ENCODE data around the gene SCNN1G. TPM values are rescaled to one million over a fixed set of nuclear protein-coding genes. Genes with fewer than 3 reads are reported as not detected.
A peak's percentile ranks its signal among the peaks of the same experiment; 100 is the strongest.

SCNN1G gene
- total and polyA plus RNA-seq, 9 of the 15 experiments (the other 6 are each of a cell fraction or from before 2014, with no cell fraction given): not detected

DNA sequence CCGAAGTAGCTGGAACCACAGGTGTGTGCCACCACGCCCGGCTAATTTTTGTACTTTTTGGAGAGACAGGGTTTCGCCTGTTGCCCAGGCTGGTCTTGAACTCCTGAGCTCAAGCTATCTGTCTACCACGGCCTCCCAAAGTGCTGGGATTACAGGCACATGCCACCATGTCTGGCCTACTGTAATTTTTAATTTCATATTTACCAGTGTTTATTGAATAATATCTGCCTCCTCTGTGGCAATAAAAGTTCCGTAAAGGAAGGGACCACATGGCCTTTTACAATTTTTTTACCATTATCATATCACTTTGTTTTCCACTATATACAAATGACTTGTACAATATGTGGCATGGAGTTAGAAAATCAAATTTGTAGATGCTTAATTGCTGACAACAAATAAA lies 41.0 kb upstream of the SCNN1G start:
- no peak overlapping the region for H2AFZ ChIP-seq (ENCODE audit: low read depth, low read length)
- no peak overlapping the region for H3K27ac ChIP-seq (ENCODE audit: extremely low read depth, low read depth, low read length)
- ATAC-seq: no peak
- in situ Hi-C loops (cut with MboI): no loop called here
- peak; percentile 32; the same call in 1 of the 2 replicates for TF ChIP-seq ZNF316 (IDR thresholded peaks at IDR 0.05)
- TF ChIP-seq, protein P1, sequence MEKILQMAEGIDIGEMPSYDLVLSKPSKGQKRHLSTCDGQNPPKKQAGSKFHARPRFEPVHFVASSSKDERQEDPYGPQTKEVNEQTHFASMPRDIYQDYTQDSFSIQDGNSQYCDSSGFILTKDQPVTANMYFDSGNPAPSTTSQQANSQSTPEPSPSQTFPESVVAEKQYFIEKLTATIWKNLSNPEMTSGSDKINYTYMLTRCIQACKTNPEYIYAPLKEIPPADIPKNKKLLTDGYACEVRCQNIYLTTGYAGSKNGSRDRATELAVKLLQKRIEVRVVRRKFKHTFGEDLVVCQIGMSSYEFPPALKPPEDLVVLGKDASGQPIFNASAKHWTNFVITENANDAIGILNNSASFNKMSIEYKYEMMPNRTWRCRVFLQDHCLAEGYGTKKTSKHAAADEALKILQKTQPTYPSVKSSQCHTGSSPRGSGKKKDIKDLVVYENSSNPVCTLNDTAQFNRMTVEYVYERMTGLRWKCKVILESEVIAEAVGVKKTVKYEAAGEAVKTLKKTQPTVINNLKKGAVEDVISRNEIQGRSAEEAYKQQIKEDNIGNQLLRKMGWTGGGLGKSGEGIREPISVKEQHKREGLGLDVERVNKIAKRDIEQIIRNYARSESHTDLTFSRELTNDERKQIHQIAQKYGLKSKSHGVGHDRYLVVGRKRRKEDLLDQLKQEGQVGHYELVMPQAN (IDR thresholded peaks at IDR 0.05; ENCODE audit: borderline replicate concordance): no peak
- no peak overlapping the region for H3K4me2 ChIP-seq (ENCODE audit: insufficient read depth, low read length)
- no peak overlapping the region for H3K4me3 ChIP-seq
- H3K79me2 ChIP-seq (ENCODE audit: control insufficient read depth, insufficient read depth, low read length): peaks cover 25% of the 10 kb centered on the region
- ChIA-PET POLR2A (interaction anchor here (0.6 to 0.7 kb wide), 2 partner anchors 9 to 717 kb away, joined by 3 to 6 read pairs; no protein-coding TSS in a partner anchor), CTCF (ENCODE audit: low intra/inter-chr PET ratio) (no interaction called here)
- peaks cover 0 to 11% of the 10 kb centered on the region in 2 experiments; a peak in 3 of 5 replicates for H3K4me1 ChIP-seq (replicated peaks in 1 of 2; ENCODE audit: control insufficient read depth in 2 of 2, insufficient read depth in 2 of 2, low read length in 2 of 2)
- H3K36me3 ChIP-seq (ENCODE audit: control insufficient read depth, insufficient read depth, low read length): no peaks in the 10 kb centered on the region; the same call in 2 of the 3 replicates
- H3K9ac ChIP-seq (ENCODE audit: insufficient read depth in 1 of 2, low read depth in 2 of 2, low read length in 2 of 2): no peak overlapping the region
- no peaks in the 10 kb centered on the region for H3K9me1 ChIP-seq (ENCODE audit: control insufficient read depth, insufficient read depth, low read length)
- FAIRE-seq: no peak
- H4K20me1 ChIP-seq (replicated peaks; ENCODE audit: control insufficient read depth, insufficient read depth, low read length): peaks cover 16% of the 10 kb centered on the region
- H3K9me3 ChIP-seq (replicated peaks; ENCODE audit: control insufficient read depth, insufficient read depth, low read depth, low read length): no peaks in the 10 kb centered on the region
- intact Hi-C loops (cut with micrococcal nuclease): no loop called here
- WGBS (ENCODE audit: insufficient coverage, low coverage, missing lambda C conversion rate): 84% methylated on average over 6 of the region's 6 CpGs
- BruUV-seq (replicated peaks): no TSS peak
- H3K27me3 ChIP-seq (ENCODE audit: control insufficient read depth in 2 of 2, insufficient read depth in 2 of 2, low read length in 2 of 2): no peaks in the 10 kb centered on the region
- no peak for DNase-seq (ENCODE audit: extremely low read depth in 1 of 4, low spot score in 3 of 4)
